ENCODE results near the gene SRMS. TPM values are rescaled to one million over a fixed set of nuclear protein-coding genes. Genes with fewer than 3 reads are reported as not detected.

SRMS gene
- total RNA-seq, 4 donors from 2014 or later = not detected

- Histone ChIP-seq H3K4me1 (peaks cover 0 to 13% (median 3%) of the 10 kb centered on the region in 4 donors), H3K27ac (no peak overlapping the region), H3K36me3 (no peaks in the 10 kb centered on the region), H3K4me3 (no peak overlapping the region), H3K27me3 (peaks cover 0 to 4% of the 10 kb centered on the region in 2 donors), H3K9me3 (no peaks in the 10 kb centered on the region)
- TF ChIP-seq CTCF (IDR thresholded peaks at IDR 0.05) = no peak
- DNase-seq (ENCODE audit: low spot score in 2 of 2) = no peak
- 68 to 73% methylated on average over 19 of the region's 19 CpGs for WGBS, 2 donors
Measured at GRCh38 chr20:63579017-63579694, 31.6 kb upstream of the SRMS start.

- no peaks in the 10 kb centered on the region for H3K9me3 ChIP-seq
- WGBS, 2 donors = 69% methylated on average over 26 of the region's 26 CpGs
- H3K27me3 ChIP-seq = peaks cover 0 to 4% of the 10 kb centered on the region in 2 donors
- no peaks in the 10 kb centered on the region for H3K36me3 ChIP-seq
- peaks cover 0 to 16% (median 4%) of the 10 kb centered on the region in 4 donors for H3K4me1 ChIP-seq
- no peak overlapping the region for H3K4me3 ChIP-seq
- TF ChIP-seq EP300 (IDR thresholded peaks at IDR 0.05) = no peak
- peak in 1 of 5 experiments; percentile 7 for TF ChIP-seq CTCF (IDR thresholded peaks at IDR 0.05)
- H3K27ac ChIP-seq = no peak overlapping the region
- DNase-seq (ENCODE audit: low spot score in 2 of 2) = no peak
Measured at GRCh38 chr20:63578224-63579016, 30.9 kb upstream of the SRMS start.

GRCh38 chr20:63577317-63577894 is 29.9 kb upstream of the SRMS start:
- Histone ChIP-seq H3K27ac (no peak overlapping the region), H3K4me3 (no peak overlapping the region), H3K36me3 (peaks cover 0 to 3% (median 0%) of the 10 kb centered on the region in 3 donors), H3K4me1 (peaks cover 0 to 22% (median 12%) of the 10 kb centered on the region in 4 donors), H3K9me3 (no peaks in the 10 kb centered on the region), H3K27me3 (peaks cover 0 to 4% of the 10 kb centered on the region in 2 donors)
- no peak for DNase-seq (ENCODE audit: low spot score in 2 of 2)
- WGBS, 2 donors = 55 to 78% methylated on average over 18 to 19 of the region's 19 CpGs
- TF ChIP-seq POLR2A (IDR thresholded peaks at IDR 0.05) (no peak), CTCF (IDR thresholded peaks at IDR 0.05) (no peak), EP300 (IDR thresholded peaks at IDR 0.05) (no peak)

GRCh38 chr20:63576311-63576710 is 28.8 kb upstream of the SRMS start:
- 71 to 75% methylated on average over 7 of the region's 7 CpGs for whole genome bisulfite sequencing, 2 donors
- Histone ChIP-seq H3K36me3 (peaks cover 0 to 9% (median 0%) of the 10 kb centered on the region in 3 donors), H3K9me3 (no peaks in the 10 kb centered on the region), H3K27me3 (peaks cover 0 to 4% of the 10 kb centered on the region in 2 donors), H3K4me3 (no peak overlapping the region), H3K4me1 (peaks cover 0 to 27% (median 12%) of the 10 kb centered on the region in 4 donors), H3K27ac (no peak overlapping the region)
- no peak for TF ChIP-seq CTCF (IDR thresholded peaks at IDR 0.05)
- no peak for TF ChIP-seq EP300 (IDR thresholded peaks at IDR 0.05)
- no peak for TF ChIP-seq POLR2A (IDR thresholded peaks at IDR 0.05)
- DNase-seq (ENCODE audit: low spot score in 2 of 2) = no peak
